ENCODE measurements around the gene PMIS2.
"Not testable (repeated sequence)": the region's sequence is repeated elsewhere in the genome, so short reads cannot be mapped to it uniquely, and the experiment has no call there.

Gene PMIS2

GRCh38 chr19:35595026-35595425 lies 9.1 kb downstream of the PMIS2 start:
- not testable (repeated sequence) for DNase-seq

- no peak for DNase-seq
These were observed 10.0 kb downstream of the PMIS2 start for GRCh38 chr19:35595928-35596327.

GRCh38 chr19:35596366-35596999 lies 10.5 kb downstream of the PMIS2 start:
- peak in 1 of 5 donors; percentile 41 for DNase-seq

- no peak for DNase-seq
These were observed 16.0 kb downstream of the PMIS2 start for GRCh38 chr19:35601971-35602370.

- DNase-seq, result not testable (repeated sequence)
These were observed 18.5 kb downstream of the PMIS2 start for GRCh38 chr19:35604436-35604835.

GRCh38 chr19:35607170-35607569 lies 21.2 kb downstream of the PMIS2 start:
- not testable (repeated sequence) for DNase-seq

- DNase-seq, result no peak
These were observed 21.7 kb downstream of the PMIS2 start for GRCh38 chr19:35607661-35608060.

- DNase-seq, result peak in 1 of 5 donors; percentile 23
These were observed 22.3 kb downstream of the PMIS2 start for GRCh38 chr19:35608251-35608650.

GRCh38 chr19:35609851-35610353 lies 23.9 kb downstream of the PMIS2 start:
- peak in 1 of 5 donors; percentile 87 for DNase-seq

- DNase-seq, result no peak
These were observed 26.2 kb downstream of the PMIS2 start for GRCh38 chr19:35612224-35612558.

- DNase-seq, result peak; percentile 87 to 97 (median 91)
These were observed 26.8 kb downstream of the PMIS2 start, which contains the start of gene HAUS5 for GRCh38 chr19:35612559-35613321. Gene HAUS5 (plus strand): TSS chr19:35612735. CDS start chr19:35612795, 60 bp downstream.

GRCh38 chr19:35613574-35613973 lies 27.6 kb downstream of the PMIS2 start:
- no peak for DNase-seq

GRCh38 chr19:35615036-35615435 lies 29.1 kb downstream of the PMIS2 start:
- DNase-seq, result no peak

GRCh38 chr19:35618857-35619256 lies 32.9 kb downstream of the PMIS2 start:
- DNase-seq, result no peak

GRCh38 chr19:35619290-35619923 lies 33.4 kb downstream of the PMIS2 start:
- no peak for DNase-seq

- no peak for DNase-seq
These were observed 34.0 kb downstream of the PMIS2 start for GRCh38 chr19:35620001-35620400.

GRCh38 chr19:35621708-35622107 lies 35.7 kb downstream of the PMIS2 start:
- no peak for DNase-seq

GRCh38 chr19:35622750-35623149 lies 36.8 kb downstream of the PMIS2 start:
- DNase-seq, result no peak

- DNase-seq, result no peak
These were observed 37.5 kb downstream of the PMIS2 start for GRCh38 chr19:35623327-35624010.

GRCh38 chr19:35628264-35628564 lies 42.2 kb downstream of the PMIS2 start:
- no peak for DNase-seq

- DNase-seq, result peak; percentile 86 to 99 (median 92)
These were observed 42.8 kb downstream of the PMIS2 start, which contains the start of gene RBM42 for GRCh38 chr19:35628565-35629331. Gene RBM42 (plus strand): TSS chr19:35629036. CDS start chr19:35629154, 118 bp downstream.

- DNase-seq, result no peak
These were observed 43.3 kb downstream of the PMIS2 start for GRCh38 chr19:35629332-35629633.
